Thyroid gland (tissue), 4 donors: ENCODE measurements around the gene NDST1. TPM values are rescaled to one million over a fixed set of nuclear protein-coding genes. Genes with fewer than 3 reads are reported as not detected.

ENCODE experiments used
- DNase-seq, 2 donors: peaks; one replicate each; pipeline ENCODE4 v3.0.0-alpha.2; 2019
- H3K27ac ChIP-seq, 3 donors: fragments of 200-600 bp; sonication (generic); 1 replicate in 2 of 3; 2 replicates in 1 of 3; pipeline ENCODE4 v1.5.1; 2016 to 2019; ENCODE audit warnings: mild to moderate bottlenecking in 1 of 3, moderate library complexity in 1 of 3
- H3K27me3 ChIP-seq: fragments of 200-600 bp; sonication (generic); one replicate; pipeline ENCODE4 v1.5.1; 2019
- H3K36me3 ChIP-seq, 2 donors: fragments of 200-600 bp; sonication (generic); one replicate each; pipeline ENCODE4 v1.5.1; 2016 to 2019
- H3K4me1 ChIP-seq, 2 donors: fragments of 200-600 bp; sonication (generic); one replicate each; pipeline ENCODE4 v1.5.1; 2017 to 2019
- H3K4me3 ChIP-seq, 3 donors: fragments of 200-600 bp; sonication (generic); replicated peaks in 1 of 3; 1 replicate in 2 of 3; 2 replicates in 1 of 3; pipeline ENCODE4 v1.5.1; 2016; ENCODE audit warnings: mild to moderate bottlenecking in 1 of 3
- H3K9me3 ChIP-seq: fragments of 200-600 bp; sonication (generic); one replicate; pipeline ENCODE4 v1.5.1; 2017
- CTCF ChIP-seq, 6 experiments: fragments of 200-600 bp in 3 of 6; fragments of 450-650 bp in 3 of 6; sonication (generic) in 3 of 6; IDR thresholded peaks; one replicate each; pipeline ENCODE4 v1.5.1; 2016 to 2019; ENCODE audit warnings: antibody characterized with exemption in 6 of 6, mild to moderate bottlenecking in 2 of 6, inconsistent platforms in 1 of 6, moderate library complexity in 1 of 6
- POLR2A ChIP-seq, 2 donors: fragments of 450-650 bp; IDR thresholded peaks; one replicate each; pipeline ENCODE4 v1.6.1; 2017; ENCODE audit warnings: antibody characterized with exemption in 2 of 2, mild to moderate bottlenecking in 2 of 2, moderate library complexity in 1 of 2
- WGBS, 2 donors: methylation state at CpG; one replicate each; pipeline ENCODE4 v1.1.5; 2017; 5-methylcytosine and 5-hydroxymethylcytosine counted together
- intact Hi-C: fragments of 100-400 bp; cut with DNase I; formaldehyde crosslinking; loops from one replicate; pipeline ENCODE4 v1.15.1; 2023
- total RNA-seq, 4 donors: library from RNA; depleted of rRNA; stranded (reverse); fragments of >200 nt; gene quantifications; one replicate each; pipeline ENCODE4 v1.2.3, GENCODE V29; 2016

Gene NDST1
- total RNA-seq, 4 donors from 2014 or later: 84.9 to 171 (median 113) TPM

GRCh38 chr5:150509992-150510391 is 2.1 kb downstream of the NDST1 start:
- peak overlapping the region; percentile 95 to 98 (median 96) for H3K27ac ChIP-seq
- H3K27me3 ChIP-seq: no peaks in the 10 kb centered on the region
- intact Hi-C loops: no loop called here
- DNase-seq: no peak
- no peaks in the 10 kb centered on the region for H3K9me3 ChIP-seq
- TF ChIP-seq POLR2A (IDR thresholded peaks at IDR 0.05) (no peak), CTCF (IDR thresholded peaks at IDR 0.05) (no peak)
- H3K4me3 ChIP-seq: no peak overlapping the region
- no peaks in the 10 kb centered on the region for H3K36me3 ChIP-seq
- peaks cover 87 to 100% of the 10 kb centered on the region in 2 donors for H3K4me1 ChIP-seq
- WGBS, 2 donors: 76 to 89% methylated on average over 7 of the region's 7 CpGs

- TF ChIP-seq POLR2A (IDR thresholded peaks at IDR 0.05) (peak in 1 of 2 donors; percentile 30), CTCF (IDR thresholded peaks at IDR 0.05) (no peak)
- 60 to 71% methylated on average over 12 of the region's 12 CpGs for WGBS, 2 donors
- Histone ChIP-seq H3K4me3 (no peak overlapping the region), H3K36me3 (no peaks in the 10 kb centered on the region), H3K9me3 (no peaks in the 10 kb centered on the region), H3K27me3 (no peaks in the 10 kb centered on the region), H3K27ac (peak overlapping the region; percentile 95 to 98 (median 96)), H3K4me1 (peaks cover 87 to 100% of the 10 kb centered on the region in 2 donors)
- DNase-seq: peak; percentile 66 to 78
- intact Hi-C loops: no loop called here
These were observed 2.7 kb downstream of the NDST1 start for GRCh38 chr5:150510460-150511263.

DNA sequence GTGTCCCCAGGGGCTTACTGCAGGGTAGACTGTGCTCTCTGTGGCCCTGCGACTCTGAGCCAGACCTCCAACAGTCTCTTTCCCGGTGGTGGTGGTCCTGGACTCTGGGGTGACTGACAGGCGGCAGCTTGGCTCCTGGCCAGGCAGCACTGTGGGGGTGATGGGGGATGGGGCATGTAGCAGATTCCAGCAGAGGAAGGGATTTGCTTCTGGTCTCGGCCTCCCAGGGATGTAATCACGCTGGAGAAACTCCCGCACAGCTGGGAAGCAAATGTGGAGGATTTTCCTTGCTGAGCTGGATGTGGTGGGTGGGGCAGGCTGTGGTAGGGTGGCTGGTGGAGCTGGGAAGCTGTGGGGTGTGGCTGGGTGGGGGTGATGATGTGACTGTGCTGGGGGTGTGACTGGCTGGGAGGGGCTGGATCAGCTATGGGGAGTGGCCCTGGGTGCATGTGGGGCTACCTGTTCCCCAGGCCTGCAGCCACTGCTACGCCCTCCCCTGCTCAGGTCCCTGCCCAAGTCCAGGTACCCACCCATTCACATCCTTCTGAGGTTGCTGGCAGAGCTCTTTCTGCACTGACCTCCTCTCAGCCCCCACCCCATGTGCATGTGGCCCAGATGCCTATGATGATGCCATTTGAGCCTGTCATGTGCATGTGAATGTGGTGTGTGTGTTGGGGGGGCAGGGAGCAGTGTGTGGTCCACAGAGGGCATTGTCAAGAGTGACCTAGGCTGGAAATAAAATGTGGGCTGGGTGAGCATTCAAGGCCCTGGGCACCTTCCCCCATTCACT is 3.8 kb downstream of the NDST1 start:
- no peaks in the 10 kb centered on the region for H3K36me3 ChIP-seq

GRCh38 chr5:150512368-150512747 is 4.4 kb downstream of the NDST1 start:
- intact Hi-C loops: no loop called here
- Histone ChIP-seq H3K27ac (peak overlapping the region; percentile 65 to 98 (median 96)), H3K27me3 (no peaks in the 10 kb centered on the region), H3K36me3 (no peaks in the 10 kb centered on the region), H3K4me3 (no peak overlapping the region), H3K9me3 (no peaks in the 10 kb centered on the region), H3K4me1 (peaks cover 85 to 100% of the 10 kb centered on the region in 2 donors)
- no peak for TF ChIP-seq CTCF (IDR thresholded peaks at IDR 0.05)
- no peak for TF ChIP-seq POLR2A (IDR thresholded peaks at IDR 0.05)
- no peak for DNase-seq
- 62 to 74% methylated on average over 6 of the region's 6 CpGs for WGBS, 2 donors

More for the DNA sequence above, 3.8 kb downstream of the NDST1 start:
- TF ChIP-seq CTCF (IDR thresholded peaks at IDR 0.05): no peak
- TF ChIP-seq POLR2A (IDR thresholded peaks at IDR 0.05): no peak
- Histone ChIP-seq H3K4me1 (peaks cover 86 to 100% of the 10 kb centered on the region in 2 donors), H3K9me3 (no peaks in the 10 kb centered on the region), H3K27ac (peak overlapping the region; percentile 65 to 98 (median 96)), H3K4me3 (no peak overlapping the region), H3K27me3 (no peaks in the 10 kb centered on the region)
- WGBS, 2 donors: 47 to 60% methylated on average over 4 to 7 of the region's 7 CpGs
- DNase-seq: no peak
- intact Hi-C loops: no loop called here
